GM19467 (cell line): Measurements from ENCODE around the gene LUM.

Experiments
- ATAC-seq: cut with Tn5 transposase; IDR thresholded peaks from one replicate; pipeline ENCODE4 v1.9.1; 2021; ENCODE audit warnings: mild to moderate bottlenecking, moderate library complexity; ENCODE audit not compliant: unreplicated experiment

Gene LUM

DNA sequence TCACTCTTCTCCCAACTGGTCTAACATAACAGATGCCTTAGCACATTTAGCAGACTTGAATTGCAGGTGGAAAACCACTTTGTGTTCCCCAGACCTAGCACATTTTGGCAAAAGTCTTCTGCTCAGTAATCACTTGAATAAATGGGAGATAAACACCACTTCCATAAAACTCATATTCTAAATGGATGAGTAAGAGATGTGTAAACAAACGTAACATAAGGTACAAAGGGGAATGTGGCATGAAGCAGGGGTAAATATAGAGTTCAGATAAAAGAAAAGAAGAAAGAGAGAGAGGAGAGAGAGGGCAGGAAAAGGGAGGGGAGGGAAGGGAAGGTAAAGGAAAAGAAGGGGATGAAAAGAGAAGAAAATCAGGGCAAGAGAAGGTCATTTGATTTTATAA, 36.4 kb downstream of the LUM start:
- no peak for ATAC-seq

DNA sequence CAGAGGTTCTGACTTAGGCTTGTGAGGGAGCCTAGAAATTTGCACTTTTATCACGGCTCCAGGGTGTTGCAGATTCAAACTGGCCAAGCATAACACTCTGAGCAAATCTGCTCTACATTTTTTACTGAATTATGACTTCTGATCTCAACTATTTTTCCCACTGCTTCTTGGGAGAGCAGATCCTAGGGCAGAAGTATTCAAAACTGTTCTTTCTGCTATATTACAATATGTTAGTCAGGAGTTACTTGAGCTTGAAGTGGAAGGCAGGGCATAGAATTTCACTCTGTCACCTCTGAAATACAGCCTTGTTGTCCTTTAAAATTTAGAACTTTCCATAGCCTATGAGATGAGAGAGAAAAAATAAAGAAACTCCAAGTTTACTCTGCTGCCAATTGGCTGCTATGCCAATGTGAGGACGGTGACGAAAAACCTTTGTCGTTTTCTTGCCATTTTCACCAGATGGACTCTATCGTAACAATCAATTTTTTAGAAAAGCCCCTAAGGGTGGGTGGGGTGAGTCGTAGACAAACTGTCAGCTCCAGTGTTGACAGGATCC, 37.1 kb downstream of the LUM start:
- no peak for ATAC-seq

- ATAC-seq, result no peak
These were observed 37.9 kb downstream of the LUM start for GRCh38 chr12:91073426-91073825.

DNA sequence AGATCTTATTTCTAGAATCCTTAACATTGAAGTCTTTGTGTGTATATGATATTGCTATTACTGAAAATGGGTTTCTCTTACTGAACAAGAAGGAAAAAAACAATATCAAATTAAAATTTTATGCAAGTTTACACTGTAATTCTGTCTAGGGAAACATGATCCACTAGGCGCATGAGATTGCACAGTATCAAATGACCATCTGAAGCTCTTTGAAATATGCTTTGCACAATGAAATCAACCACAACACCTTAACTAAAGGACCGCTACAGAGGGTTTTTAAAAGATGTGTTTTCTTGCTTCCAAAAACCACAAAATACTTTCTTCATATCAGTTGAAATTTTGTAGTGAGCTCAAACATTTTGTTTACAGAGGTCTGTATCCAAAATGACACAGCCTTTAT, 38.4 kb downstream of the LUM start:
- ATAC-seq, result no peak

DNA sequence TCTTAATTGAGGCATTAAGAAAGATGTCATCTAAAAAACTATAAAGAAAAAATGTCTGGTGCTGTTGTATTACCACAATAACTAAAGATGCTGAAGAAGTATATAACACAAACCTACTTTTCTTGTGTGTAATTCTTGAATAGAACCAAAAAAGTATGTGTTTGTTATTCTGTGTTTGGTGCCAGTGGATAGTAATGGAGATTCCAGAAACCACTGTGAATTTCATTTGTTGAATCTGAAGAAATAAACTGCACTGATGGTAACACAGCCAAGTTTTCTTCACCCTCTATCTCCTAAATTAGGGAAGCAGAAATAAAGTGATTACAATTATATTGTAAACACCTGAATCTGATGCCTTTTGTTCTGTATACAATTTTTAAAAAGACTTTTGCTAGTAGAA, 40.4 kb downstream of the LUM start:
- no peak for ATAC-seq

DNA sequence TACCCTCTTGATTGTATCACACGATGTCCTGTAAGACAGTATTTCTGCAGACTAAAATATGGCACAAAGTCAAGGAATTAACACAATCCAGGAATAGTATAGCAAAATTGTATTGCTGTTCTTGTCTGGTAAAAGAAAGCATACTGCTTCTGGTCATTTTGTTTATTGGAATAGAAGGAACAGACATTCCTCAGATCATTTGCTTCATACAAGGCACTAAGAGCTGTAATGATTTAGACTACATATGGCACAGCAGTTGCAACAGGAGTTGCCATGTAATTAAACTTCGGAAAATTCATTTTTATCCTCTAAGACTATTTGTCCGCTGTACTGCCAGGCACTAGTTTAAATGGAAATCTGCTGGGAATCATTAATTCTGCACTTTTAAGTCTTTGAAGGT, 45.9 kb downstream of the LUM start:
- no peak for ATAC-seq

- ATAC-seq, result no peak
These were observed 46.7 kb downstream of the LUM start for GRCh38 chr12:91064640-91065039.

DNA sequence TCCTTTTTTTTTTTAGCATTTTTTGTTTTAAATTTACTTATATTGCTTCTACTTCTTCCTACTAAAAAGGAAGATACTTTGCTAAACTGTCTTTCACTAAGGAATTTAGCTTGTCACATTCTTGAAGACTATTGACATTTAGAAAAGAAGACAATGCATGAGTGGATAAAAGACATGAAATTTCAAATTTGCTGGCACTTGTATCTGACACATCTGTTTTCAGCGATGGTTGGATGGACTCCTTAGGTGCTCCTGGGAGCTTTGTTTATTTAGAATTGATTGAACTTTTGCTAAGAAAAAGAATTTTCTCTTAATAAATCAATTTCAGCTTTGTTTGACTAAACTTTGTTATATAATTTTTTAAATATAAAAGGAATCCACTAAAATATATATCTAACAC, 50.2 kb downstream of the LUM start:
- no peak for ATAC-seq

DNA sequence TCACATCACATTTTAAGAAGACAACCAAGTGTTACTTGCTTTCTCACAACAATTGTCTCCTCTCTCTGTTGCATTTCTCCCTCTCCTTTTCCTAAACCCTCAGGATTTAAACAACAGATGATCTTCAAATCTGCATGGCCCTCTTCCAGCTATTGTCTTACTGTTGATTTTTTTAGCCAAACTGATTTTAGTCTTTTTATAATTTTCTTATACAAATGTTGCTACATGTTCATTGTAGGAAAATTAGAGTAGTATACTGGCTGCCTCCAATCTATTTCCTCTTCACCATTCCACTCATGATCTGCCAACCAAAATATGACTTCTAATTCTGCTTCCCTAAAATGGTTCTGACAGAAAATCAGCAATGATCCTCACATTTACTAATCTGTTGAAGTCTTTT, 52.1 kb downstream of the LUM start:
- no peak for ATAC-seq

DNA sequence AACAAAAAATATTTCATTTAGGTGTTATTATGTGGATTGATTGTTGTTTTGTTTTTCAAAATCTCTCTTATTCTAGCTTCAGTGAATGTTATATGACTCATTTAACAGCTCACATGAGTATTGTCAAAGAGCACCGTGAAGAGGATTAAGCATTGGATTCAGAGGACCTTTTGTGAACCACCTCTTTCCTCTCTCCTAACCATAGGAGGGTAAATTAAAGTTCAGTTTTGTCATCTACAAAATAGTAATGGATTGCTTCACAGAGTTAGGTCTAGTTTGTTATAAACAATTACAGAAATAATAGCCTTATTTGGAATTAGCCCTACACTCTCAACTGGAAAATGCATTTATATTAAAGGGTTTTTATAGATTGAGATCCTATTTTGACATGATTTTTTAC, 52.5 kb downstream of the LUM start:
- no peak for ATAC-seq

DNA sequence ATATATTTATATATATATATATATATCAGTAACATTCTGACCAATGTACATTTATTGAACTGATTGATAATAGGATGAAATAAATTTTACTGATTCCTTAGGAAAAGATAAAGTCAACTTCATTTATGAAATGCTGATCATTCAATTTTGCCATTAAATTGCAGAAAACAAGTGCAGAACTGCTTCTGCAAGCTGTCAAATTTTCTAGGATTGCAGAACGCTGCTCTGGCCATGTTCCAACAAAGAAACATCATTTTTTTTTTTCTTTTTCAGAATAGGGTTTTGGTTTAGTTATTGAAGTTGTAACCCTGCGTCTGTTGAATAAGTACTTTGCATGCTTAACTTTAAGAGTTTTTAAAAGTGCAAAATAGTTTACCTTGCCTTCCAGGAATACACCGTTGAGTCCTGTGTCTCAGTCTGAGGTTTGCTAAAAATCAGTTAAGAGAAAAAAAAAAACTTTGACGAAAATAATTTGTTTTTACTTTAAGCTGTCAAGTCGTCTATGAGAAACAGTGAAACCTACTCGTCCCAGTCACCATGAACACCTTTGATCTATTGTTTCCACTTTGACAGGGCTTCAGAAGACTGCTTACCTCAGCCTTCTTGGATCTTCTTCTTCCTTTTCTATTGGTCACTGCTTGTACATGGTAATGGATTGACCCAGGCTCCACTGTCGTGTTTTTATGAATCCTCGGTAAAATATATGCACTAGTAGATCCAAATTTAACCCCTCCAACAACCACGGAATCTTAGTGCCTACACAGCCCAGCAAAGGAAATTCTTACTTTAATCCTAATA, 53.7 kb downstream of the LUM start, which contains the start of gene KERA:
Gene KERA (minus strand): TSS at position 657 of the 798 bp plus-strand sequence. CDS start 1,743 bp downstream, outside the sequence.
- no peak for ATAC-seq

- no peak for ATAC-seq
These were observed 54.8 kb downstream of the LUM start for GRCh38 chr12:91056488-91056887.

DNA sequence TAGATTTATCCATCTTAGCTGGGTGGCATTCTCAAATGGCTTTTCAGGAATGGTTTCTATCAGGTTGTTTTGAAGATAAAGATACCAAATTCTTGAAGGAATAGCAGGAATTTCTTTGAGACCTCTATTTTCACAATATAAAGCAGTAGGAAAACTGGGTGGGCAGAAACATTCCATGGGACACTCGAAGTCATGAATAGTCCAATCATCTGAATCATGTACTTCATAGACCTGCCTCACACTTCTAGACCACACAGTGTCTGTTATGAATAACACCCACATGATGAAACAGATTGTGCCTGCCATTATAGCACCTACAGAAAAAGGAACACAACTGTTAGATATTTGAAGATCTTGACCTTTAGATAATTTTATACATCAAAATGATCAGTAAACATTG, 55.3 kb downstream of the LUM start:
- no peak for ATAC-seq

DNA sequence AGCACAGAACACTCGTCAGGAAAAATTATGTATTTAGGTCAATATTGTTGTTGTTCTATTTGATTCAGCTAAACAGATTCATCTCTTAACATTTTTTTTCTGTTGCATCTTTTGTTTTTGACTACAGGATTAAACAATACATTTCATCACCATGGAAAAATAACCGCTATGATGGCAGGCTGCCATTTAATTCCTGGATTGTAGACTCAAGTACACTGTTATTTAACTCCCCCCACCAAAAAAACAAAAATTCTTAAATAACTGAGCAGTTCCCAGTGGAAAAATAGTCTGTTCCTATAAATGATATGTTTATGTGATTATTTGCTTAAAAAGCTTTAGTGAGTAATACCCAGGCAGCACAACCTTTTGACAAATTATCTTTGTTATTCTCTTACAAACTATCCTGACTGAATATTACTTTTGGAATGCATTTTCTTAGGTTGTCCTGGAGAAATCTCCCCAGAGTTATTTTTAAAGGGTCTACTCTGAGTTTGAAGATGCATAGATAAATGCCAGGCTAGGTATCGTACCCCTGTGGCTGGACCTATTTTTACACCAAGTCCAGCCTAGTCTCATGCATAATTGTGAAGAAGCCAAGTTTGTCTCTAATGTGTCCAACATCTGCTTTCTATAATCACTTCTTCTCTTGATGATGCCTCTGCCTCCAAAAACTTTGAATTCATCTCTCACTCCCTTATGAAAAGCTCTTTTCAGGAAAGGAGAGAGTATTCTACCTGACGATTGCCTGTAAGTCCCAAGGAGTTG, 57.2 kb downstream of the LUM start:
- no peak for ATAC-seq
